ENCODE measurements around the gene UBA6.

UBA6 gene

GRCh38 chr4:67593741-67594175 is 107.2 kb downstream of the UBA6 start:
- TF ChIP-seq SIN3A (IDR thresholded peaks at IDR 0.05; ENCODE audit: borderline replicate concordance, insufficient read depth, low read length) = no peak

- TF ChIP-seq POLR2AphosphoS5 (IDR thresholded peaks at IDR 0.05; ENCODE audit: low read depth, low read length) = no peak
- no peak for TF ChIP-seq FOXP2 (optimal IDR thresholded peaks at IDR 0.05; ENCODE audit: borderline replicate concordance, extremely low read depth, extremely low read length, insufficient read depth)
- no peak for TF ChIP-seq TAF1 (IDR thresholded peaks at IDR 0.05; ENCODE audit: borderline replicate concordance, insufficient read depth, low read length)
- TF ChIP-seq SIN3A (IDR thresholded peaks at IDR 0.05; ENCODE audit: borderline replicate concordance, insufficient read depth, low read length) = no peak
- no peak for TF ChIP-seq REST (IDR thresholded peaks at IDR 0.05; ENCODE audit: insufficient read depth in 1 of 2, low read depth in 2 of 2, low read length in 2 of 2)
These were observed 113.8 kb downstream of the UBA6 start for GRCh38 chr4:67587156-67587555.

- TF ChIP-seq REST (IDR thresholded peaks at IDR 0.05; ENCODE audit: insufficient read depth in 1 of 2, low read depth in 2 of 2, low read length in 2 of 2) = no peak
- no peak for TF ChIP-seq FOXP2 (optimal IDR thresholded peaks at IDR 0.05; ENCODE audit: borderline replicate concordance, extremely low read depth, extremely low read length, insufficient read depth)
- TF ChIP-seq POLR2AphosphoS5 (IDR thresholded peaks at IDR 0.05; ENCODE audit: low read depth, low read length) = no peak
- no peak for TF ChIP-seq SIN3A (IDR thresholded peaks at IDR 0.05; ENCODE audit: borderline replicate concordance, insufficient read depth, low read length)
- TF ChIP-seq TAF1 (IDR thresholded peaks at IDR 0.05; ENCODE audit: borderline replicate concordance, insufficient read depth, low read length) = no peak
These were observed 116.5 kb downstream of the UBA6 start for GRCh38 chr4:67584496-67584895.

- TF ChIP-seq REST (IDR thresholded peaks at IDR 0.05; ENCODE audit: insufficient read depth in 1 of 2, low read depth in 2 of 2, low read length in 2 of 2) (no peak), TAF1 (IDR thresholded peaks at IDR 0.05; ENCODE audit: borderline replicate concordance, insufficient read depth, low read length) (no peak), FOXP2 (optimal IDR thresholded peaks at IDR 0.05; ENCODE audit: borderline replicate concordance, extremely low read depth, extremely low read length, insufficient read depth) (no peak), SIN3A (IDR thresholded peaks at IDR 0.05; ENCODE audit: borderline replicate concordance, insufficient read depth, low read length) (no peak), POLR2AphosphoS5 (IDR thresholded peaks at IDR 0.05; ENCODE audit: low read depth, low read length) (no peak)
These were observed 119.0 kb downstream of the UBA6 start for GRCh38 chr4:67581913-67582312.

GRCh38 chr4:67581208-67581857 is 119.6 kb downstream of the UBA6 start:
- TF ChIP-seq FOXP2 (optimal IDR thresholded peaks at IDR 0.05; ENCODE audit: borderline replicate concordance, extremely low read depth, extremely low read length, insufficient read depth) (no peak), POLR2AphosphoS5 (IDR thresholded peaks at IDR 0.05; ENCODE audit: low read depth, low read length) (no peak), SIN3A (IDR thresholded peaks at IDR 0.05; ENCODE audit: borderline replicate concordance, insufficient read depth, low read length) (no peak), REST (IDR thresholded peaks at IDR 0.05; ENCODE audit: insufficient read depth in 1 of 2, low read depth in 2 of 2, low read length in 2 of 2) (no peak)
